Measurements from ENCODE around the gene GSPT1. TPM values are rescaled to one million over a fixed set of nuclear protein-coding genes. Genes with fewer than 3 reads are reported as not detected.

Gene GSPT1
- polyA plus RNA-seq, 1 donor: 78.7 TPM

- WGBS (ENCODE audit: insufficient coverage, low lambda C conversion rate): 80% methylated on average over 1 of the region's 2 CpGs
- Histone ChIP-seq H3K9me3 (ENCODE audit: control insufficient read depth, low read depth, low read length) (no peaks in the 10 kb centered on the region), H3K4me1 (ENCODE audit: control insufficient read depth, insufficient read depth, low read length) (no peaks in the 10 kb centered on the region), H3K36me3 (ENCODE audit: control insufficient read depth, insufficient read depth, low read length) (peaks cover 30% of the 10 kb centered on the region), H3K27ac (ENCODE audit: low read length) (no peak overlapping the region), H3K4me3 (ENCODE audit: low read length) (no peak overlapping the region), H3K27me3 (ENCODE audit: control insufficient read depth, insufficient read depth, low read length) (no peaks in the 10 kb centered on the region)
- DNase-seq: no peak
These were observed 47.3 kb downstream of the GSPT1 start for GRCh38 chr16:11868412-11868980.

DNA sequence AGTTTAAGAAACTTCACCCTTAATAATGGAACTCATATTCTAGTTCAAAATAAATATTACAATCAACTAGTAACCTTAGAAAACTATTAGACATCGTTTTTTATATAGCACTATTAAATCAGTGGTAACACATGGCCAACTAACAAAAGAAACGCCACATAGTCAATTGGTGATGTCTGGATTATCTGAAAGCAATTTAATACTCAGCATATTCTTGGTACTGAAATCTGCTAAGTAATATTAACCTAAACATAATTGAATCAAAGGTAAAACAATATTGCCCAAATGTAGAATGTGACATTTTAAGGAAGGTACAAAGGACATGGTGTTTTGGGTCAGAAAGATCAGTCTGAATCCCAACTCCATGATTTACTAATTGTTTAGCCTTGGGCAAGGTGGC is 53.3 kb downstream of the GSPT1 start:
- Histone ChIP-seq H3K27me3 (ENCODE audit: control insufficient read depth, insufficient read depth, low read length) (no peaks in the 10 kb centered on the region), H3K4me1 (ENCODE audit: control insufficient read depth, insufficient read depth, low read length) (no peaks in the 10 kb centered on the region), H3K36me3 (ENCODE audit: control insufficient read depth, insufficient read depth, low read length) (no peaks in the 10 kb centered on the region), H3K27ac (ENCODE audit: low read length) (no peak overlapping the region), H3K4me3 (ENCODE audit: low read length) (no peak overlapping the region), H3K9me3 (ENCODE audit: control insufficient read depth, low read depth, low read length) (no peaks in the 10 kb centered on the region)
- WGBS (ENCODE audit: insufficient coverage, low lambda C conversion rate): 100% methylated on average over 2 of the region's 2 CpGs
- no peak for DNase-seq

GRCh38 chr16:11857161-11857560 is 58.6 kb downstream of the GSPT1 start:
- Histone ChIP-seq H3K27ac (ENCODE audit: low read length) (no peak overlapping the region), H3K27me3 (ENCODE audit: control insufficient read depth, insufficient read depth, low read length) (no peaks in the 10 kb centered on the region), H3K4me3 (ENCODE audit: low read length) (no peak overlapping the region), H3K9me3 (ENCODE audit: control insufficient read depth, low read depth, low read length) (no peaks in the 10 kb centered on the region), H3K36me3 (ENCODE audit: control insufficient read depth, insufficient read depth, low read length) (no peaks in the 10 kb centered on the region), H3K4me1 (ENCODE audit: control insufficient read depth, insufficient read depth, low read length) (peaks cover 2% of the 10 kb centered on the region)
- DNase-seq: no peak
- WGBS (ENCODE audit: insufficient coverage, low lambda C conversion rate): no CpG with 5 or more reads among the region's 4 CpGs

DNA sequence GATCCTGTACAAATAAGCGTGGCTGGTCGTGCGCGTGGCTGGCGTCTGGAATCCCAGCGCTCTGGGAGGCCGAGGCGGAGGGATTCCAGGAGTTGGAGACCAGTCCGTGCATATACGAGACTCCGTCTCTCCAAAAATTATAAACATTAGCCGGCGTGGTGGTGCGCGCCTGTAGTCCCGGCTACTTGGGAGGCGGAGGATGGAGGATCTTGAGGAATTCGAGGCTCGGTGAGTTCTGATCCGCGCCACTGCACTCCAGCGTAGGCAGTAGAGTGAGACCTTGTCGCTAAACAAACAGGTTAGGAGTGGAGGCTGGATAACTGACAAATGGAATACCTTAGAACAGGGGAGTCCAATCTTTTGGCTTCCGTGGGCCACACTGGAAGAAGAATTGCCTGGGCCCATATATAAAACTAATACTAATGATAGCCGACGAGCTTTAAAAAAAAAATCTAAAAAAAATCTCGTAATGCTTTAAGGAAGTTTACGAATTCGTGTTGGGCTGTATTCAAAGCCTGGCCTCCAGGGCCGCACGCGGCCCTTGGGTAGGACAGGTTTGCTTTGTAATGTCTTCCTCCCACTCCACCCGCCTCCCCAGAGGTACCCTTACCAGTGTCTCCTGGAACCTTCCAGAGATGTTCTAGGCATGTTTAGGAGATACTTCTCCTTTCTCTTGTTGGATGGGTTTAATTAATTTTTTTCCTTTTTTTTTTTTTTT is 63.5 kb downstream of the GSPT1 start:
- H3K4me3 ChIP-seq (ENCODE audit: low read length): peak overlapping the region; percentile 86
- DNase-seq: peak in 1 of 2 donors; percentile 9
- H3K36me3 ChIP-seq (ENCODE audit: control insufficient read depth, insufficient read depth, low read length): peaks cover 21% of the 10 kb centered on the region
- H3K27me3 ChIP-seq (ENCODE audit: control insufficient read depth, insufficient read depth, low read length): no peaks in the 10 kb centered on the region
- WGBS (ENCODE audit: insufficient coverage, low lambda C conversion rate): 97% methylated on average over 5 of the region's 33 CpGs
- H3K4me1 ChIP-seq (ENCODE audit: control insufficient read depth, insufficient read depth, low read length): peaks cover 2% of the 10 kb centered on the region
- H3K9me3 ChIP-seq (ENCODE audit: control insufficient read depth, low read depth, low read length): no peaks in the 10 kb centered on the region
- peak overlapping the region; percentile 86 for H3K27ac ChIP-seq (ENCODE audit: low read length)

DNA sequence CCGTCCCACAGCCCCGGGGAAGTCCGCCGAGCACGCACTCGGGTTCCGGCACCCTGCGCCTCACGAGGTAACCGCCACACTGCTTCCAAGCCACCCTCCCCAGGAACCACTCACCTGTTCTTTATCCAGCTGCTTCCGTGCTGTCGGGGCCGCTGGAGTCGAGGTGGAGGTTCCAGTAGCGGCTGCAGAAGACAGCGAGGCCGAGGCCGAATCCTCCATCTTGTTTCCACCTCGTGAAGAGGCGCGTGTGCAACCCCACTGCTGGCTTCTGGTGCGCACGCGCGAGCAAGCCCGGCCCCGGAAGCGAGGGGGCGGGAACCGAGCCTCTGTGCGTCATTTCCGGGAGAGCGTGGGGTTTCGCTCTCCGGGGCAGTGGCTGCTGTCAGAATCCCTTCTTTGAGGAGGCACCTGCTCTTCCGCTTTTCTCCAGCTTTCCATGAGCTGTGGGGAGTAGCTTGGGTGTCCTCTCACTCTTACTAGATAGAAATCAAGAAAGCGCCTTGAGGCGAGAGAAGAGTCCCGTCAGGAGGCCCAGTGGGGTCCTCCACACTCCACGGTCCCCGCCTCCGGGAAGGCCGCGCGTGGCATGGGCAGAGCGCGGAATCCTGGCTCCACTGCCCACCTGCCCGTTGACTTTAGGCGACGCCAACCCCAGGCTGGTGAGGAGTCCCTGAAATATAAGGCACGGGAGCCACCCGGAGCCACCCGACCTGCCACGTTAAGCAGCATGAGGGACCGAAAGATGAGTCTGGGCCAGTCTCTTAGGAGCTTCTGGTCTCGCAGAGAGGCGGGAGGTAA is 64.3 kb downstream of the GSPT1 start, which contains the start of gene RSL1D1:
TSS of gene RSL1D1 (minus strand) at position 249 of the 798 bp plus-strand sequence. CDS start at position 219, 30 bp downstream.
- Histone ChIP-seq H3K4me1 (ENCODE audit: control insufficient read depth, insufficient read depth, low read length) (peaks cover 2% of the 10 kb centered on the region), H3K27ac (ENCODE audit: low read length) (peak within 1 kb of the TSS; percentile 86), H3K36me3 (ENCODE audit: control insufficient read depth, insufficient read depth, low read length) (peaks cover 28% of the 10 kb centered on the region), H3K4me3 (ENCODE audit: low read length) (peak within 1 kb of the TSS; percentile 86), H3K27me3 (ENCODE audit: control insufficient read depth, insufficient read depth, low read length) (no peaks in the 10 kb centered on the region), H3K9me3 (ENCODE audit: control insufficient read depth, low read depth, low read length) (no peaks in the 10 kb centered on the region)
- WGBS (ENCODE audit: insufficient coverage, low lambda C conversion rate): no CpG with 5 or more reads among the region's 57 CpGs
- peak; percentile 95 to 96 for DNase-seq

GRCh38 chr16:11848842-11849241 is 66.9 kb downstream of the GSPT1 start:
- no CpG with 5 or more reads among the region's 3 CpGs for WGBS (ENCODE audit: insufficient coverage, low lambda C conversion rate)
- H3K36me3 ChIP-seq (ENCODE audit: control insufficient read depth, insufficient read depth, low read length): peaks cover 51% of the 10 kb centered on the region
- no peaks in the 10 kb centered on the region for H3K27me3 ChIP-seq (ENCODE audit: control insufficient read depth, insufficient read depth, low read length)
- no peak overlapping the region for H3K4me3 ChIP-seq (ENCODE audit: low read length)
- no peaks in the 10 kb centered on the region for H3K9me3 ChIP-seq (ENCODE audit: control insufficient read depth, low read depth, low read length)
- H3K27ac ChIP-seq (ENCODE audit: low read length): no peak overlapping the region
- DNase-seq: no peak
- H3K4me1 ChIP-seq (ENCODE audit: control insufficient read depth, insufficient read depth, low read length): peaks cover 2% of the 10 kb centered on the region

- Histone ChIP-seq H3K27me3 (ENCODE audit: control insufficient read depth, insufficient read depth, low read length) (no peaks in the 10 kb centered on the region), H3K27ac (ENCODE audit: low read length) (no peak overlapping the region), H3K4me1 (ENCODE audit: control insufficient read depth, insufficient read depth, low read length) (no peaks in the 10 kb centered on the region), H3K4me3 (ENCODE audit: low read length) (no peak overlapping the region), H3K9me3 (ENCODE audit: control insufficient read depth, low read depth, low read length) (no peaks in the 10 kb centered on the region), H3K36me3 (ENCODE audit: control insufficient read depth, insufficient read depth, low read length) (peaks cover 77% of the 10 kb centered on the region)
- DNase-seq: no peak
- WGBS (ENCODE audit: insufficient coverage, low lambda C conversion rate): no CpG with 5 or more reads among the region's 4 CpGs
These were observed 71.3 kb downstream of the GSPT1 start for GRCh38 chr16:11844499-11844898.

- no CpG with 5 or more reads among the region's 5 CpGs for WGBS (ENCODE audit: insufficient coverage, low lambda C conversion rate)
- H3K9me3 ChIP-seq (ENCODE audit: control insufficient read depth, low read depth, low read length): no peaks in the 10 kb centered on the region
- no peaks in the 10 kb centered on the region for H3K4me1 ChIP-seq (ENCODE audit: control insufficient read depth, insufficient read depth, low read length)
- H3K27me3 ChIP-seq (ENCODE audit: control insufficient read depth, insufficient read depth, low read length): no peaks in the 10 kb centered on the region
- no peak for DNase-seq
- H3K36me3 ChIP-seq (ENCODE audit: control insufficient read depth, insufficient read depth, low read length): peaks cover 78% of the 10 kb centered on the region
- H3K4me3 ChIP-seq (ENCODE audit: low read length): no peak overlapping the region
- no peak overlapping the region for H3K27ac ChIP-seq (ENCODE audit: low read length)
These were observed 71.9 kb downstream of the GSPT1 start for GRCh38 chr16:11843861-11844260.

DNA sequence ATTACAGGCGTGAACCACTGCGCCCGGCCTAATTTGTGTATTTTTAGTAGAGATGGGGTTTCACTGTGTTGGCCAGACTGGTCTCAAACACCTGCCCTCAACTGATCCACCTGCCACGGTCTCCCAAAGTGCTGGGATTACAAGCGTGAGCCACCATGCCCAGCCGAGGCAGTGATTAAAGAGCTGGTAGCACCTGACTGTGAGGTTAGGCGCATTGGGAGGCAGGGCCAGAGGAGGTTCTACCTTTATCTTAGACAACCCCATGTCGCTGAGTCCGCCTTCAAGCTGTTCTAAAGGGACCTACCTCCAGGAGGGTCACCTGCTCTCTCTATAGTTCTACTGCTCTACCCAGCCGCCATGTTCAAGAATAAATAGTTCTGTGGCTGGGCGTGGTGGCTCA is 72.5 kb downstream of the GSPT1 start:
- no peaks in the 10 kb centered on the region for H3K9me3 ChIP-seq (ENCODE audit: control insufficient read depth, low read depth, low read length)
- H3K4me1 ChIP-seq (ENCODE audit: control insufficient read depth, insufficient read depth, low read length): no peaks in the 10 kb centered on the region
- H3K4me3 ChIP-seq (ENCODE audit: low read length): no peak overlapping the region
- no peak overlapping the region for H3K27ac ChIP-seq (ENCODE audit: low read length)
- no peaks in the 10 kb centered on the region for H3K27me3 ChIP-seq (ENCODE audit: control insufficient read depth, insufficient read depth, low read length)
- peaks cover 79% of the 10 kb centered on the region for H3K36me3 ChIP-seq (ENCODE audit: control insufficient read depth, insufficient read depth, low read length)
- WGBS (ENCODE audit: insufficient coverage, low lambda C conversion rate): no CpG with 5 or more reads among the region's 11 CpGs
- DNase-seq: no peak

GRCh38 chr16:11841026-11841425 is 74.7 kb downstream of the GSPT1 start:
- no peaks in the 10 kb centered on the region for H3K27me3 ChIP-seq (ENCODE audit: control insufficient read depth, insufficient read depth, low read length)
- peaks cover 81% of the 10 kb centered on the region for H3K36me3 ChIP-seq (ENCODE audit: control insufficient read depth, insufficient read depth, low read length)
- no peak overlapping the region for H3K4me3 ChIP-seq (ENCODE audit: low read length)
- DNase-seq: no peak
- H3K9me3 ChIP-seq (ENCODE audit: control insufficient read depth, low read depth, low read length): no peaks in the 10 kb centered on the region
- no peaks in the 10 kb centered on the region for H3K4me1 ChIP-seq (ENCODE audit: control insufficient read depth, insufficient read depth, low read length)
- no peak overlapping the region for H3K27ac ChIP-seq (ENCODE audit: low read length)
- 100% methylated on average over 1 of the region's 7 CpGs for WGBS (ENCODE audit: insufficient coverage, low lambda C conversion rate)

Data from large intestine (tissue), 3 donors.